ENCODE data around the gene DUSP8. TPM values are rescaled to one million over a fixed set of nuclear protein-coding genes. Genes with fewer than 3 reads are reported as not detected.
"Not testable (repeated sequence)": the region's sequence is repeated elsewhere in the genome, so short reads cannot be mapped to it uniquely, and the experiment has no call there.

Gene DUSP8
- 0.52 TPM for total RNA-seq

DNA sequence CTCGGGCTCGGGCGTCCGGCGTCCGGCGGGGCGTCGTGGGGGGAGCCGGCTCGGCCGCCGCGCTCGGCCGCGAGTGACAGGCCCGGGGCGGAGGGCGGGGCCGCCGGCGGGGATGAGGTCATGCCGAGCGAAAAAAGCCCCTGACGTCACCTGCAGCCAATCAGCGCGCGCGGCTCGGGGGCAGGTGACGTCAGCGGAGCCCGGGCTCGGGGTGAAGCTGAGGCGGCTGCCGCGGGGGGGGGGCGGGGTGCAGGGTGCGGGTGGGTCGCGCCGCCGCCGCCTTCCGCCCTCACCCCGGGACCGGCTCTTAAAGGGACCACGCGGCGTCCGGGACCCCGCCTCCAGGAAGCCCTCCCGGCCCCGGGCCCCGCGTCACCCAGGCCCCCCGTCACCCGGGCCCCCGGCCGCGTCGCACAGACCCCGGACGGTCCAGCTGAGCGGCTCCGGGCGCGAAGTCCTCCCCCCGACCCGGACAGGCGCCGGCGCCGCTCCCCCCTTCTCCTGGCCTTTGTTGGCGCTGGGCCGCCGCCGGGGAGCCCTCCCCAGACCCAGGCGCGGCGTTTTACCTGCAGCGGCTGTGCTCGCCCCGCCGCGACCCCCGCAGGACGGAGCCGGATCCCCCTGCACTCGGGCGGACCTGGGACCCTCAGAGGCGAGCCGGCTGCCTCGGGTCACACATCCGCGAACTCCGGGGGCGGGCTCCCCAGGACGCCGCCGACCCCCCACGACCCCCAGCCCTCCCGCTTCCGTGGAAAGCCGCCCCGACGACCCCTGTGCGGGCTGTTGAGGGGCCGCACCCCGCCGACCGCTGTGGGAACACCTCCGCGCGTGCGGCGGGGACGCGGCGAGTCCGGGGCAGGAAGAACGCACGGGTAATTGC, at the start of gene DUSP8:
DUSP8 (minus strand) TSS at position 75 of the 880 bp plus-strand sequence. CDS start 6,445 bp downstream, outside the sequence.
- Histone ChIP-seq H3K9ac (ENCODE audit: low read depth in 1 of 3, low read length in 3 of 3) (peak within 1 kb of the TSS in 2 of 3 donors; percentile 79 to 83), H3K36me3 (ENCODE audit: control insufficient read depth in 3 of 3, insufficient read depth in 3 of 3, low read length in 3 of 3) (no peaks in the 10 kb centered on the region), H3K4me3 (ENCODE audit: low read length in 3 of 3) (peak within 1 kb of the TSS in 2 of 3 donors; percentile 62 to 75), H3K27me3 (ENCODE audit: control insufficient read depth in 3 of 3, insufficient read depth in 3 of 3, low read length in 3 of 3) (peaks cover 0 to 4% (median 0%) of the 10 kb centered on the region in 3 donors), H3K9me3 (ENCODE audit: control insufficient read depth in 3 of 3, low read length in 3 of 3) (no peaks in the 10 kb centered on the region), H3K27ac (ENCODE audit: low read depth, low read length) (peak within 1 kb of the TSS; percentile 81), H3K4me1 (ENCODE audit: control insufficient read depth in 3 of 3, insufficient read depth in 3 of 3, low read length in 3 of 3) (peaks cover 17 to 50% (median 50%) of the 10 kb centered on the region in 3 donors)

DNA sequence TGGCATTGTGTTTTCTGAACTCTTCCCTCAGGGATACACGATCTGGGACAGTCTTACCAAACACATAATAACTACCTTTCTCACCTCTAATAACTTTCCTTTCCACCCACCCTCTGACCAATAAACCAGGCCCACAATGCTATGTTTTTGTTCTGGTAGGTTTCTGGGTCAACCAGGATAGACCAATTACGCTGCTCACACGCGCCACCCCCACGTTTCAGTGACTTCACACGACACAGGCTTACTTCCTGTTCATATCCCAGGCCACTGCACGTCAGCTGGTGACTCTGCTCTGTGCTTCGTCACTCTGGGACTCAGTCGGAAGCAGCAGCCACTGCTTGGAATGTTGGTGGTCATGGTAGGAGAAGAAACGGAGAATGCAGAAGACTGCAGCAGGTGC, 47.4 kb upstream of the DUSP8 start:
- Histone ChIP-seq H3K4me1 (ENCODE audit: control insufficient read depth in 3 of 3, insufficient read depth in 3 of 3, low read length in 3 of 3) (no peaks in the 10 kb centered on the region), H3K27ac (ENCODE audit: low read depth, low read length) (no peak overlapping the region), H3K4me3 (ENCODE audit: low read length in 3 of 3) (no peak overlapping the region), H3K9ac (ENCODE audit: low read depth in 1 of 3, low read length in 3 of 3) (no peak overlapping the region), H3K36me3 (ENCODE audit: control insufficient read depth in 3 of 3, insufficient read depth in 3 of 3, low read length in 3 of 3) (no peaks in the 10 kb centered on the region), H3K9me3 (ENCODE audit: control insufficient read depth in 3 of 3, low read length in 3 of 3) (no peaks in the 10 kb centered on the region), H3K27me3 (ENCODE audit: control insufficient read depth in 3 of 3, insufficient read depth in 3 of 3, low read length in 3 of 3) (peaks cover 8 to 23% (median 17%) of the 10 kb centered on the region in 3 donors)

- no peak overlapping the region for H3K27ac ChIP-seq (ENCODE audit: low read depth, low read length)
- H3K9ac ChIP-seq (ENCODE audit: low read depth in 1 of 3, low read length in 3 of 3), result no peak overlapping the region
- peaks cover 10 to 23% (median 17%) of the 10 kb centered on the region in 3 donors for H3K27me3 ChIP-seq (ENCODE audit: control insufficient read depth in 3 of 3, insufficient read depth in 3 of 3, low read length in 3 of 3)
- H3K4me1 ChIP-seq (ENCODE audit: control insufficient read depth in 3 of 3, insufficient read depth in 3 of 3, low read length in 3 of 3), result no peaks in the 10 kb centered on the region
- no peak overlapping the region for H3K4me3 ChIP-seq (ENCODE audit: low read length in 3 of 3)
- H3K36me3 ChIP-seq (ENCODE audit: control insufficient read depth in 3 of 3, insufficient read depth in 3 of 3, low read length in 3 of 3), result no peaks in the 10 kb centered on the region
- no peaks in the 10 kb centered on the region for H3K9me3 ChIP-seq (ENCODE audit: control insufficient read depth in 3 of 3, low read length in 3 of 3)
Observed at GRCh38 chr11:1618231-1618630, 46.2 kb upstream of the DUSP8 start.

GRCh38 chr11:1608363-1608762, 36.3 kb upstream of the DUSP8 start, which contains the start of gene KRTAP5-3:
Gene KRTAP5-3, minus strand, starts transcription at chr11:1608463. Its CDS starts 78 bp downstream, at chr11:1608385.
- no peak within 1 kb of the TSS for H3K9ac ChIP-seq (ENCODE audit: low read depth in 1 of 3, low read length in 3 of 3)
- peaks cover 15 to 38% (median 22%) of the 10 kb centered on the region in 3 donors for H3K27me3 ChIP-seq (ENCODE audit: control insufficient read depth in 3 of 3, insufficient read depth in 3 of 3, low read length in 3 of 3)
- no peaks in the 10 kb centered on the region for H3K36me3 ChIP-seq (ENCODE audit: control insufficient read depth in 3 of 3, insufficient read depth in 3 of 3, low read length in 3 of 3)
- H3K27ac ChIP-seq (ENCODE audit: low read depth, low read length), result no peak within 1 kb of the TSS
- no peak within 1 kb of the TSS for H3K4me3 ChIP-seq (ENCODE audit: low read length in 3 of 3)
- H3K9me3 ChIP-seq (ENCODE audit: control insufficient read depth in 3 of 3, low read length in 3 of 3), result no peaks in the 10 kb centered on the region
- H3K4me1 ChIP-seq (ENCODE audit: control insufficient read depth in 3 of 3, insufficient read depth in 3 of 3, low read length in 3 of 3), result no peaks in the 10 kb centered on the region

- H3K27ac ChIP-seq (ENCODE audit: low read depth, low read length); H3K4me1 ChIP-seq (ENCODE audit: control insufficient read depth in 3 of 3, insufficient read depth in 3 of 3, low read length in 3 of 3); H3K9ac ChIP-seq (ENCODE audit: low read depth in 1 of 3, low read length in 3 of 3); H3K4me3 ChIP-seq (ENCODE audit: low read length in 3 of 3); H3K9me3 ChIP-seq (ENCODE audit: control insufficient read depth in 3 of 3, low read length in 3 of 3); H3K36me3 ChIP-seq (ENCODE audit: control insufficient read depth in 3 of 3, insufficient read depth in 3 of 3, low read length in 3 of 3): not testable (repeated sequence)
- peaks cover 15 to 43% (median 24%) of the 10 kb centered on the region in 3 donors for H3K27me3 ChIP-seq (ENCODE audit: control insufficient read depth in 3 of 3, insufficient read depth in 3 of 3, low read length in 3 of 3)
Observed at GRCh38 chr11:1607901-1608300, 35.8 kb upstream of the DUSP8 start.

DNA sequence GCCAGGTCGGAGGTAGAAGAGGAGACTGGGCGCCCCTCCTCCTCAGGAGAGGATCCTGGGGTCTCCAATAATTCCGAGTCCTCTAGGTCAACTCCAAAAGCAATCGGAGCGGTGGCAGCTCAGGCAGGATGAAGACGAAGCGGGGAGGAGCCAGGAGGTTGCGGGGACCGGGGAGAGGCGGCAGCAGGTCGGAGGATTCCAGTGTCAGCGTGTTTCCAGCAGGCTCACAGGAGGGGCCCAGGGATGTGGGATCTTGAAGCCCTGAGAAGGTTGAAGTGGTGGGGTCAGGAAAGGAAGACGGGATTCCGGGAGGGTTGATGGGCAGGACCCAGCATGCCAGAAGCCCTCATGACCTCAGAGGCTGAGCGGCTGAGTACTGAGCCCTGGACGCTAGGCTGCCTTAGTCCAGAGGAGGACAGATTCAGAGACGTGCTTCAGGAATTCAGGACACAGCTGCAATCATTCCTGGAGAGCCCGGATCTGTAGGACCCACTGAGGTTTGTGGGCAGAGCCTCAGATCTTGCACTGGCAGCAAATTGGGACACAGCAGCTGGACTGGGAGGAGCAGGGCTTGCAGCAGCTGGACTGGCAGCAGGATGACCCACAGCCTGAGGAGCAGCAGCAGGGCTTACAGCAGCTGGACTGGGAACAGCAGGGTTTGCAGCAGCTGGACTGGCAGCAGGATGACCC, 35.2 kb upstream of the DUSP8 start:
- not testable (repeated sequence) for H3K36me3 ChIP-seq (ENCODE audit: control insufficient read depth in 3 of 3, insufficient read depth in 3 of 3, low read length in 3 of 3); H3K9ac ChIP-seq (ENCODE audit: low read depth in 1 of 3, low read length in 3 of 3); H3K9me3 ChIP-seq (ENCODE audit: control insufficient read depth in 3 of 3, low read length in 3 of 3); H3K4me3 ChIP-seq (ENCODE audit: low read length in 3 of 3); H3K27ac ChIP-seq (ENCODE audit: low read depth, low read length); H3K4me1 ChIP-seq (ENCODE audit: control insufficient read depth in 3 of 3, insufficient read depth in 3 of 3, low read length in 3 of 3)
- peaks cover 17 to 42% (median 24%) of the 10 kb centered on the region in 3 donors for H3K27me3 ChIP-seq (ENCODE audit: control insufficient read depth in 3 of 3, insufficient read depth in 3 of 3, low read length in 3 of 3)

- not testable (repeated sequence) for H3K27ac ChIP-seq (ENCODE audit: low read depth, low read length); H3K9ac ChIP-seq (ENCODE audit: low read depth in 1 of 3, low read length in 3 of 3); H3K9me3 ChIP-seq (ENCODE audit: control insufficient read depth in 3 of 3, low read length in 3 of 3); H3K36me3 ChIP-seq (ENCODE audit: control insufficient read depth in 3 of 3, insufficient read depth in 3 of 3, low read length in 3 of 3); H3K4me3 ChIP-seq (ENCODE audit: low read length in 3 of 3); H3K4me1 ChIP-seq (ENCODE audit: control insufficient read depth in 3 of 3, insufficient read depth in 3 of 3, low read length in 3 of 3)
- H3K27me3 ChIP-seq (ENCODE audit: control insufficient read depth in 3 of 3, insufficient read depth in 3 of 3, low read length in 3 of 3), result peaks cover 21 to 39% (median 24%) of the 10 kb centered on the region in 3 donors
Observed at GRCh38 chr11:1605923-1606322, 33.9 kb upstream of the DUSP8 start.

GRCh38 chr11:1604711-1605110, 32.6 kb upstream of the DUSP8 start:
- no peak overlapping the region for H3K9ac ChIP-seq (ENCODE audit: low read depth in 1 of 3, low read length in 3 of 3)
- no peaks in the 10 kb centered on the region for H3K9me3 ChIP-seq (ENCODE audit: control insufficient read depth in 3 of 3, low read length in 3 of 3)
- H3K36me3 ChIP-seq (ENCODE audit: control insufficient read depth in 3 of 3, insufficient read depth in 3 of 3, low read length in 3 of 3), result no peaks in the 10 kb centered on the region
- H3K27me3 ChIP-seq (ENCODE audit: control insufficient read depth in 3 of 3, insufficient read depth in 3 of 3, low read length in 3 of 3), result peaks cover 21 to 39% (median 24%) of the 10 kb centered on the region in 3 donors
- H3K4me1 ChIP-seq (ENCODE audit: control insufficient read depth in 3 of 3, insufficient read depth in 3 of 3, low read length in 3 of 3), result no peaks in the 10 kb centered on the region
- H3K4me3 ChIP-seq (ENCODE audit: low read length in 3 of 3), result no peak overlapping the region
- no peak overlapping the region for H3K27ac ChIP-seq (ENCODE audit: low read depth, low read length)

- no peaks in the 10 kb centered on the region for H3K4me1 ChIP-seq (ENCODE audit: control insufficient read depth in 3 of 3, insufficient read depth in 3 of 3, low read length in 3 of 3)
- peaks cover 21 to 39% (median 24%) of the 10 kb centered on the region in 3 donors for H3K27me3 ChIP-seq (ENCODE audit: control insufficient read depth in 3 of 3, insufficient read depth in 3 of 3, low read length in 3 of 3)
- H3K9ac ChIP-seq (ENCODE audit: low read depth in 1 of 3, low read length in 3 of 3), result no peak overlapping the region
- H3K36me3 ChIP-seq (ENCODE audit: control insufficient read depth in 3 of 3, insufficient read depth in 3 of 3, low read length in 3 of 3), result no peaks in the 10 kb centered on the region
- no peak overlapping the region for H3K27ac ChIP-seq (ENCODE audit: low read depth, low read length)
- no peaks in the 10 kb centered on the region for H3K9me3 ChIP-seq (ENCODE audit: control insufficient read depth in 3 of 3, low read length in 3 of 3)
- H3K4me3 ChIP-seq (ENCODE audit: low read length in 3 of 3), result no peak overlapping the region
Observed at GRCh38 chr11:1604181-1604580, 32.1 kb upstream of the DUSP8 start.

GRCh38 chr11:1603629-1604028, 31.6 kb upstream of the DUSP8 start:
- Histone ChIP-seq H3K36me3 (ENCODE audit: control insufficient read depth in 3 of 3, insufficient read depth in 3 of 3, low read length in 3 of 3) (no peaks in the 10 kb centered on the region), H3K4me3 (ENCODE audit: low read length in 3 of 3) (no peak overlapping the region), H3K27ac (ENCODE audit: low read depth, low read length) (no peak overlapping the region), H3K27me3 (ENCODE audit: control insufficient read depth in 3 of 3, insufficient read depth in 3 of 3, low read length in 3 of 3) (peaks cover 21 to 39% (median 24%) of the 10 kb centered on the region in 3 donors), H3K4me1 (ENCODE audit: control insufficient read depth in 3 of 3, insufficient read depth in 3 of 3, low read length in 3 of 3) (no peaks in the 10 kb centered on the region), H3K9ac (ENCODE audit: low read depth in 1 of 3, low read length in 3 of 3) (no peak overlapping the region), H3K9me3 (ENCODE audit: control insufficient read depth in 3 of 3, low read length in 3 of 3) (no peaks in the 10 kb centered on the region)
